IMR-90 (cell line): Measurements from ENCODE around the gene ETV6.

Source experiments
- BHLHE40 ChIP-seq: fragments of 150-350 bp; IDR thresholded peaks from 2 replicates; pipeline ENCODE4 v1.6.1; 2016; ENCODE audit warnings: mild to moderate bottlenecking, low read depth, low read length
- CEBPB ChIP-seq: IDR thresholded peaks from 2 replicates; pipeline ENCODE4 v1.6.1; 2012; ENCODE audit warnings: low read depth, low read length, improper control_type of control experiment
- CHD1 ChIP-seq: IDR thresholded peaks from 2 replicates; pipeline ENCODE4 v1.6.1; 2012; ENCODE audit warnings: low read depth, low read length, improper control_type of control experiment
- CTCF ChIP-seq: conservative IDR thresholded peaks from 2 replicates; pipeline ENCODE4 v1.5.1; 2012; ENCODE audit warnings: mild to moderate bottlenecking, low read depth, low read length, improper control_type of control experiment
- ELK1 ChIP-seq: fragments of 150-350 bp; IDR thresholded peaks from 2 replicates; pipeline ENCODE4 v1.6.1; 2016; ENCODE audit warnings: low read depth, mild to moderate bottlenecking, low read length, moderate library complexity, borderline replicate concordance
- MXI1 ChIP-seq: IDR thresholded peaks from 2 replicates; pipeline ENCODE4 v1.6.1; 2012; ENCODE audit warnings: low read depth, mild to moderate bottlenecking, low read length, moderate library complexity, borderline replicate concordance
- POLR2A ChIP-seq: IDR thresholded peaks from 2 replicates; pipeline ENCODE4 v1.6.1; 2012; ENCODE audit warnings: mild to moderate bottlenecking, low read depth, low read length
- RAD21 ChIP-seq: IDR thresholded peaks from 2 replicates; pipeline ENCODE4 v1.6.1; 2012; ENCODE audit warnings: low read length, improper control_type of control experiment
- RCOR1 ChIP-seq: IDR thresholded peaks from 2 replicates; pipeline ENCODE4 v1.6.1; 2012; ENCODE audit warnings: mild to moderate bottlenecking, low read length, improper control_type of control experiment; ENCODE audit not compliant: insufficient replicate concordance
- SMC3 ChIP-seq: fragments of 150-350 bp; IDR thresholded peaks from 2 replicates; pipeline ENCODE4 v1.6.1; 2016; ENCODE audit warnings: low read depth, mild to moderate bottlenecking, antibody characterized with exemption, low read length, moderate library complexity

- TF ChIP-seq SMC3 (no peak), CTCF (no peak), POLR2A (no peak), RCOR1 (no peak), ELK1 (no peak), CEBPB (peak; percentile 74), RAD21 (no peak), BHLHE40 (no peak), CHD1 (no peak), MXI1 (no peak)
These were observed 149.5 kb downstream of the ETV6 start for GRCh38 chr12:11798856-11799501.
